ENCODE measurements around the gene GIMAP7.

GRCh38 chr7:150464962-150465361, 49.7 kb upstream of the GIMAP7 start:
- TF ChIP-seq EZH2 (IDR thresholded peaks at IDR 0.05; ENCODE audit: insufficient read depth, poor library complexity, severe bottlenecking) (no peak), EZH2phosphoT487 (IDR thresholded peaks at IDR 0.05; ENCODE audit: insufficient read depth, low read depth) (no peak)

Data from GM23248 (cell line).